Neural progenitor cell (in vitro differentiated cells): ENCODE results near the gene PBX1.

Experiments
- CTCF ChIP-seq: fragments of 200-600 bp; sonication (generic); IDR thresholded peaks from 2 replicates; pipeline ENCODE4 v1.5.1; 2017; ENCODE audit warnings: antibody characterized with exemption, mild to moderate bottlenecking
- EZH2 ChIP-seq: fragments of 200-600 bp; sonication (generic); IDR thresholded peaks from 2 replicates; pipeline ENCODE4 v1.6.1; 2017; ENCODE audit warnings: antibody characterized with exemption, mild to moderate bottlenecking, moderate library complexity

- TF ChIP-seq CTCF: no peak
- TF ChIP-seq EZH2: no peak
Measured at GRCh38 chr1:164609089-164609488, 50.1 kb downstream of the PBX1 start.
